ENCODE measurements around the gene DENND1A. TPM values are rescaled to one million over a fixed set of nuclear protein-coding genes. Genes with fewer than 3 reads are reported as not detected.

DENND1A gene
- polyA plus RNA-seq, 3 donors, result 18.8 to 23.1 (median 20.9) TPM

DNA sequence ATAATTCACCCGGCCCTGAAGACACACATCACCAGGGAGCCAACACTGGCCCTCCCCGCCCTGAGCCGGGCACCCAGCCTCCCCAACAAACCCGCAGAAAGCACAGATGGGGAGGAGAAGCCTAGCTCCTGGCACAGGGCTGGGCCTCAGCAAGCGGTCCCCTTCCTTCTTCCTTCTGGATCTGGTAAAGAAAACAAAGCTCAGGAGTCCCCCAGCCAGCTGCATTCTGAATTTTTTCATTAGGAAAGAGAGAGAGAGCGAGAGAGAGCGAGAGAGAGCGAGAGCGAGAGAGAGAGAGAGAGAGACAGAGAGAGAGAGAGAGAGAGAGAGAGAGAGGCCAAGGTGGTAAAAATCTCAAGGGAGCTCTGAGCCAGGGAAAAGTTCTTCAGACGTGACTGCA is 378.2 kb downstream of the DENND1A start:
- no peak for DNase-seq (ENCODE audit: low read depth in 3 of 3, low spot score in 2 of 3)

GRCh38 chr9:123550797-123551196 is 379.1 kb downstream of the DENND1A start:
- peak in 2 of 3 donors; percentile 37 to 52 for DNase-seq (ENCODE audit: low read depth in 3 of 3, low spot score in 2 of 3)

DNA sequence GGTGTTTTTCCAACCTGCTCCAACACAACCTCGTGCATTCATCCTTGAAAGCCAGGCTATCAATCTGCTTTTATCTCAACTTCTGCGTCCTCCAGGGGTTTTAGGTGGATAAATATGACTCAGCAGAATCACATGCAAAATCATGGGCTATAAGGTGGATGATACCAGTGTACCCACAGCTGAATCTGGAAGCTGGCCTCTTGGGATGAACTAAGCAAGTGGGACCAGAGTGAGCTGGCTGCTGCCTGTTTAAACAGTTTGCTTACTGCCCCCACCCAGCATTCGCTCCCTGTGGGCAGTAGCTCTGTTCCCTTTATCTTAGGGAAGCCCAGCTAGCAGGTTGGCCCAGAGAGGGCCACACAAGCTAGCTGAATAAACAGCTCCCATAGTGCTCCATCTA is 379.9 kb downstream of the DENND1A start:
- DNase-seq (ENCODE audit: low read depth in 3 of 3, low spot score in 2 of 3), result no peak

DNA sequence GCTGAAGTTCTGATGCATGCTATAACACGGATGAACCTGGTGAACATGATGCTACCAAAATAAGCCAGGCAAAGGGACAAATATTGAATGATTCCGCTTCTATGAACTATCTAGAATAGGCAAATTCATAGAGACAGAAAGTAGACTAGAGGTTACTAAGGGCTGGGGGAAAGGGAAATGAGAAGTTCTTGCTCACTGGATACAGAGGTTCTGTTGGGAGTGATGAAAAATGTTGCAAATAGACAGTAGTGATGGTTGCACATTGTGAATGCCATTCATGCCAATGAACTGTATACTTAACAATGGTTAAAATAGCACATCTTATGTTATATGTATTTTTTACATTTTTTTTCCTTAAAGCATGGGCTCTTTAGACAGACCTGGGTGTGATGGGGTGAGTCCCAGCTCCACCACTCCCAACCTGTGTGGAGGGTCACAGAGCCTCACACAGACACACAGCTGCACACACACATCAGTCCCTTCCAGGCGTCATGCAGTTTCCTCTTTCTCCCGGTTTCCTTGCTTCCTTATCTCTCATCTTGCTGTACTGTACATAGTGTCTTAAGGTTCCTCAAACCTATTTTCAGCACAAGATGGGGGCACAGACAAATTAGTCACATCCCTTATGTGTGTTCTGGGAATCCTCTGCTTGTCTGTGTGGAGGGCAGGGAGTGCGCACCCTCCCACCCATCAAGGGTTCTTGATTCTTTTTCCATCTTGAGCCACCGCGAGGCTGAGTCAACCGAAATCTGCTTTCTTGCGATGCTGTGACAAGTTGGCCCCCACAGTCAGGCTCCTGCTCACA is 381.0 kb downstream of the DENND1A start:
- DNase-seq (ENCODE audit: low read depth in 3 of 3, low spot score in 2 of 3), result no peak

- DNase-seq (ENCODE audit: low read depth in 3 of 3, low spot score in 2 of 3), result no peak
These were observed 385.7 kb downstream of the DENND1A start for GRCh38 chr9:123544007-123544827.

- no peak for DNase-seq (ENCODE audit: low read depth in 3 of 3, low spot score in 2 of 3)
These were observed 386.4 kb downstream of the DENND1A start for GRCh38 chr9:123543492-123543891.

DNA sequence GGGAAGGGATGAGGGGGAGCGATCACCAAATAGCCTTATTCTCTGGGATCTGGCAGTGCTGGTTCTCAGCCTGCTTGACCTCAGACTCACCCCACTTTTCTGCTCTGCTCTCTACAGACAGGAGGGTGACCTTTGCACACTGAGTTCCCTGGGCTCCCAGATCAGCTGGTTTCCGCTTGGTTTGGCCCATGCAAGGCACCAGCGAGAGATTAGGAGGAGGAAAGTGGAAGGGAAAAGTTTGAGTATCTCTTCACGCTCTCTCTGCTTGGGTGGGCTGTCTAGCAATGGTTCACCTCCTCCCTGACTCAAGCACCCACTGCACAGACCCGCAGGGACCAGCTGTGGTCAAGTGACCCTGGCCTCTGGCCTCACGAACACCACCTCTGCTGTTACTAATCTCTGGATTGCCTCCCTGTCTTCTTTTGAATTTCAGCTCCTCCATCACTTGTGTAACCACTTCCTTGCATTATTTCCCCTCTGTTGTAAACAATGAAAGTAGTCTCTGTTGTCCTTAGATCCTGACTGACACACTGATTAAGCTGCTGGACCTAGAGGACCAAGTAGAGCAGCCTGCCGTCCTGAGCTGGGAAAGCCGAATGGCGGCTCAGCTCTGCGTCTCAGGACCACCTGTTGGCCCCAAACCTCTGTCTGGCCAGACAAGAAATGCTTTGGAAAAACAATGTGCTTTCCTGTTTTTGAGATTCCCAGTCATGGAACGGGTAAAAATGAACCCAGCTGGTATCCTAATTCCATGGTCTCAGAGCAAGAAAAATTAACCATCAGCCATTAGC is 387.3 kb downstream of the DENND1A start:
- no peak for DNase-seq (ENCODE audit: low read depth in 3 of 3, low spot score in 2 of 3)

- DNase-seq (ENCODE audit: low read depth in 3 of 3, low spot score in 2 of 3), result no peak
These were observed 388.5 kb downstream of the DENND1A start for GRCh38 chr9:123541411-123541810.

DNA sequence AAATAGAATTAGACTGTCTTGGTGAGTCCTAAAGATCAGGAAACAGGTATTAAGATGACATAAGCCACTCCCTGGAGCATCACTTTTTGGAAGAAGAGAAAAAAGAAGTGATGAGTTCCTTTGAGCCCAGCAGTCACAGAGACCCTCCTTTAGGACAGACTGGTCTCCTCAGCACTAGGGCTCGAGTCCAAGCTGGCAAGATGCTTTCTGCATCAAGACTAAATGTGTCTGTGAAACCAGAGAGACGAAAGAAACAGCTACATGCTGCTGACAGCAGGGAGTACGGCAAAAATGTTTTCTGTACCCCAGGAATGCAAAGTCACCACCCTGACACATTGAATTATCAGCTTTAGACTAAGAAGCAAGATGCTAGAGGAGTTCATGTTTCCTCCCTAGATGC is 389.5 kb downstream of the DENND1A start:
- DNase-seq (ENCODE audit: low read depth in 3 of 3, low spot score in 2 of 3), result no peak

DNA sequence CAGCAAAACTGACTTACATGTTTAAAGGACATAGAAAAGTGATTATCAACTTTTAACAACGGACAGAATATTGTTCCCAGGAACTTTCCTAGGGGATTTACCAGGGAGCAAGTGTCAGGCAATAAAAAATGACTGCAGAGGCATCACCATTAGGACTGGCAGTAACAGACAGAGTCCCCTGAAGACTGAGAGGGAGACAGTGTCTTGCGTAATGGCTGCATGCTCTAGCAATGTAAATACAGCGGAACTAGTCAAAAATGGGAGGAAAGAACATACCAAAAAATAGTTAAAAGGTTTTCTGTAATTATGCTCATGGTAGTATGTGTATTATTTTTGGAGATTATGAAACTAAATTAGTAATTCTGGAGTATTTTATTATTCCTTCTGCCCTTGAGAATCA is 392.1 kb downstream of the DENND1A start:
- DNase-seq (ENCODE audit: low read depth in 3 of 3, low spot score in 2 of 3), result no peak

GRCh38 chr9:123536455-123536868 is 393.5 kb downstream of the DENND1A start:
- DNase-seq (ENCODE audit: low read depth in 3 of 3, low spot score in 2 of 3), result no peak

- no peak for DNase-seq (ENCODE audit: low read depth in 3 of 3, low spot score in 2 of 3)
These were observed 395.6 kb downstream of the DENND1A start for GRCh38 chr9:123534336-123534735.

DNA sequence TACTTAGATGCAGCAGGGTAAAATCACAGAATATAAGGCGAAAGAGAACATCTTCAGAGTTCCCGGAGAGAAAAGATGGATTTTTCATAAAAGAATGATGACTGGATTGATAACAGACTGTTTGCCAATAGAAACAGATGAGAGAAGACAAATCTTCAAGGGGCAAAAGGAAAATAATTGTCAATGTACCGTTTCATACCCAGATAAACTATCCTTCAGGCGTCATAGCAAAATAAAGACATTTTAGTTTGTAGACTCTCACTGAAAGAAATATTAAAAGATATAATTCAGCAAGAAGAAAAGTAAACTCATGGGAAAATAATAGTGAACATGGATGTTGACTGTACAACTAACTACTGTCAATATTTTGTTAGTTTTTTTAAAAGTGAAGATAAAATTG is 399.7 kb downstream of the DENND1A start:
- DNase-seq (ENCODE audit: low read depth in 3 of 3, low spot score in 2 of 3), result no peak

DNA sequence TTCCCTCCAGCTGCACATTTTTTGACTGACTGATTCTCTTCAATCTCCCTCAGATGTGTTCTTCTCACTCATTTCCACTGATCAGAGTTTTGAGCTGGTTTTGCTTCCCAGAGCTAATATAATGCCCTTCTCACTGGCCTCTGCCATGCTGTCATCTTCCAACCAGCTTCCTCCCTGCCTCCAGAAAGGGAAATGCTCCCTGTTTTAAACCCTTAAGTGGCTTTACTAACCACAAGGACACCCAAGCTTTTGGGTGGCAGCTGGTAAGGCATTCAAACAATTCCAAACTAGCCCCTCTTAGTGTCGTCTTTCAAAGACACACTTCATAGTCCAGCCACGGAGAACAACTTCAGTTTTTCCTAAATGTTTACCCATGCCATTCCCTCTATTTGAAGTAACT is 401.4 kb downstream of the DENND1A start:
- DNase-seq (ENCODE audit: low read depth in 3 of 3, low spot score in 2 of 3), result no peak

DNA sequence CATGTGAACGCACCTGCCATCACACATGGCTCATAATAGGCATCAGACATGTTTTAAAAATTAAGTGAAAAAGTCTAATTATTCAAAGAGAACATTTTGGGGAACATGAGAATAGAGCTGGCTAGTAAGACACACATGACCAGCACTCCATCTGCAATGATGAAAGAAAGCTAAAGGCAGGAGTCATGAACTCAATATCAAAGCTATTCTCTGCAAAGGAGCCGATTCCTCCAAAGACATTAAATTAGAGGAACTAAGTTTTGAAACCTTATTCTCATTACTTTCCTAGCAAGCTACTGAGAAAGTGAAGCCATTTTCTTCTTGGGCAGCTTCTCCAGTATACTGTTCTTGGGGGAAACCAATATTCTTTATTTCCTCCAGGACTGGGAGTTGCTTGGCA is 401.9 kb downstream of the DENND1A start:
- no peak for DNase-seq (ENCODE audit: low read depth in 3 of 3, low spot score in 2 of 3)

DNA sequence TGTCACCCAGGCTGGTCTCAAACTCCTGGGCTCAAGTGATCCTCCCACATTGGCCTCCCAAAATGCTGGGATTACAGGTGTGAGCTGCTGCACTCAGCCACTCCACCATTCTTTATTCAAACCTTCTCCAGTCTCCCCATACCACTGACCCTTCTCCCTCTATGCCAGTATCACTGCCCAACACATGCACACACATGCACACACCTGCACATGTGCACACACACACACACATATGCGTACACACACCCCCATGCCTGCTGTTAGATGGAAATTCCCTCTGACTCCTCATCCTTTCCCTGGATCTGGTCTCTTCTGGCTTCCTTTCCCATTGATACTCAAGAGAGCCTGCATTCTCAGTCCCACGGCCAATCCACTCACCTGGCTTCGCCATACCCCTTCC is 404.0 kb downstream of the DENND1A start:
- no peak for DNase-seq (ENCODE audit: low read depth in 3 of 3, low spot score in 2 of 3)

GRCh38 chr9:123525424-123525823 is 404.5 kb downstream of the DENND1A start:
- no peak for DNase-seq (ENCODE audit: low read depth in 3 of 3, low spot score in 2 of 3)

DNA sequence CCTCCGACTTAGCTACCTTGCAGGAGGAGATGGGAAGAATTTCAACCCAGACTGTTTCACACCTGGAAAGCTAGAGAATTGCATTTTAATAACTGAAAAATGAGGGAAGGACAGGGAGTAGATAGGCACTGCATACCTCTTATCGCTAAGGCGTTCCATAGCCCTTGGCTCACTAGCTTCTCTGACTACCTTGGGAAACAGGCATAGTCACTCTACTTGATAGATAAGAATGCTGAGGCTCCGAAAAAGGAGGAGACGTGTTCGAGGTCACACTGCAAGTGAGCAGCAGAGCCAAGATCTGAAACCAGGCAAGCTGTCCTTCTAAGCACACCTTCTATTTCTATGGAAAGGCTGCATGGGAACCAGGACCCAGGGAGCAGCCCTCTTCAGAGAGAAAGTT is 405.1 kb downstream of the DENND1A start:
- no peak for DNase-seq (ENCODE audit: low read depth in 3 of 3, low spot score in 2 of 3)

- no peak for DNase-seq (ENCODE audit: low read depth in 3 of 3, low spot score in 2 of 3)
These were observed 406.1 kb downstream of the DENND1A start for GRCh38 chr9:123523845-123524244.

- DNase-seq (ENCODE audit: low read depth in 3 of 3, low spot score in 2 of 3), result no peak
These were observed 406.9 kb downstream of the DENND1A start for GRCh38 chr9:123523001-123523400.

DNA sequence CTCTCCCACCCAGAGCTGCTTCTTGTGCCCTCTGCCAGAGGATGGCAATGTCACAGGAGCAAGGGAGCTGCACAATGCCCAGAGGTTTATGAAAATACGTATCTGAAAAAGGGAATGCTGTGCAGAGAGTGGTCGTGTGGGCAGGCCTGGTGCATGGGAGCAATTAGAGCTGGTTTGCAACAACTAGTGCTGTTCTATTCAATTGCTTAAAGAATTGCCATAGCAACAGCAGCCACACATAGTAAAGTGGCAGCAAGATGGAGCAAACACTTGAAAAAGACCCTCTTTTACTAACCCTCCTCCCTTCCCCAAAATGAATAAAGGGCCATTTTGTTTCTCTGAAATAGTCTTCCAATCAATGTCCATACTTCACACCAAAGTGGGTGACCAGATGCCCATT is 407.7 kb downstream of the DENND1A start:
- DNase-seq (ENCODE audit: low read depth in 3 of 3, low spot score in 2 of 3), result no peak

Measured in right renal cortex interstitium (tissue), 3 donors.